Measurements from ENCODE around the gene MMD.

MMD gene

GRCh38 chr17:55458287-55458900, 36.8 kb upstream of the MMD start:
- TF ChIP-seq ZFX (IDR thresholded peaks at IDR 0.05; ENCODE audit: borderline replicate concordance), result no peak
- TF ChIP-seq, protein P1, sequence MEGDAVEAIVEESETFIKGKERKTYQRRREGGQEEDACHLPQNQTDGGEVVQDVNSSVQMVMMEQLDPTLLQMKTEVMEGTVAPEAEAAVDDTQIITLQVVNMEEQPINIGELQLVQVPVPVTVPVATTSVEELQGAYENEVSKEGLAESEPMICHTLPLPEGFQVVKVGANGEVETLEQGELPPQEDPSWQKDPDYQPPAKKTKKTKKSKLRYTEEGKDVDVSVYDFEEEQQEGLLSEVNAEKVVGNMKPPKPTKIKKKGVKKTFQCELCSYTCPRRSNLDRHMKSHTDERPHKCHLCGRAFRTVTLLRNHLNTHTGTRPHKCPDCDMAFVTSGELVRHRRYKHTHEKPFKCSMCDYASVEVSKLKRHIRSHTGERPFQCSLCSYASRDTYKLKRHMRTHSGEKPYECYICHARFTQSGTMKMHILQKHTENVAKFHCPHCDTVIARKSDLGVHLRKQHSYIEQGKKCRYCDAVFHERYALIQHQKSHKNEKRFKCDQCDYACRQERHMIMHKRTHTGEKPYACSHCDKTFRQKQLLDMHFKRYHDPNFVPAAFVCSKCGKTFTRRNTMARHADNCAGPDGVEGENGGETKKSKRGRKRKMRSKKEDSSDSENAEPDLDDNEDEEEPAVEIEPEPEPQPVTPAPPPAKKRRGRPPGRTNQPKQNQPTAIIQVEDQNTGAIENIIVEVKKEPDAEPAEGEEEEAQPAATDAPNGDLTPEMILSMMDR (IDR thresholded peaks at IDR 0.05), result no peak
- H3K27ac ChIP-seq, result no peak overlapping the region

- no peak for TF ChIP-seq ZFX (IDR thresholded peaks at IDR 0.05; ENCODE audit: borderline replicate concordance)
- TF ChIP-seq, protein P1 (IDR thresholded peaks at IDR 0.05), result no peak
- no peak overlapping the region for H3K27ac ChIP-seq
Observed at GRCh38 chr17:55456307-55457240, 34.9 kb upstream of the MMD start.

DNA sequence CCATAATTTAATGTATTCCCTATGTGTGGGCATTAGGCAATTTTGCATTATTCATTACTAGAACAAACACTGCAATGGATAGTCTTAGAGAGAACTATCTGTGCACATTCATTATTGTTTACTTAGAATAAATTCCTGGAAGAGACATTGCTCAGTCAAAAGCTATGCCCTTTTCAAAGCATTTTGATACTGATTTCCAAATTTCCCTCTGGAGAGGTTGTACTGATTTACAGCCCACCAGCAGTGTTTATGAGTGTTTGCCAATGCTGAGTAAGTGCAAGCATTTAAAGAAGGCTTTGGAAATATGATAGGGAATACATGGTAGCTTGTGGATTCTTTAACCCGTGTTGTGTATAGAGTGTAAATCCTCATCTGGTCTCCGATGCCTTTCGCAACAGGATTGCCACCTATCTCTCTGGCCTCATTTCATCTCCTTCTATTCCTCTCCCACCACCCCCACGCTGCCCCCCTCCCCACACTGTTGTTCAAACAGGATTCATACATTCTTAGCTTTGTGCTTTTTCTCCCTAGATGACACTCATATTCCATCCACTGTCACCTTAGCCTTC, 33.4 kb upstream of the MMD start:
- H3K27ac ChIP-seq, result no peak overlapping the region
- TF ChIP-seq, protein P1 (IDR thresholded peaks at IDR 0.05), result no peak

GRCh38 chr17:55453839-55454557, 32.4 kb upstream of the MMD start:
- TF ChIP-seq, protein P1 (IDR thresholded peaks at IDR 0.05), result no peak
- no peak for TF ChIP-seq ZFX (IDR thresholded peaks at IDR 0.05; ENCODE audit: borderline replicate concordance)
- H3K27ac ChIP-seq, result no peak overlapping the region

- TF ChIP-seq, protein P1 (IDR thresholded peaks at IDR 0.05), result no peak
- TF ChIP-seq ZFX (IDR thresholded peaks at IDR 0.05; ENCODE audit: borderline replicate concordance), result no peak
- H3K27ac ChIP-seq, result no peak overlapping the region
Observed at GRCh38 chr17:55452139-55452790, 30.6 kb upstream of the MMD start.

- no peak overlapping the region for H3K27ac ChIP-seq
- no peak for TF ChIP-seq ZFX (IDR thresholded peaks at IDR 0.05; ENCODE audit: borderline replicate concordance)
- TF ChIP-seq, protein P1 (IDR thresholded peaks at IDR 0.05), result no peak
Observed at GRCh38 chr17:55451758-55452138, 30.1 kb upstream of the MMD start.
